VCaP (cell line): ENCODE results near the gene MTR.

Source experiments
- H3K27ac ChIP-seq: fragments of 450-650 bp; 2 replicates; pipeline ENCODE4 v1.5.1; 2017
- CTCF ChIP-seq: fragments of 450-650 bp; conservative IDR thresholded peaks from 2 replicates; pipeline ENCODE4 v1.5.1; 2017; ENCODE audit warnings: mild to moderate bottlenecking, moderate library complexity

Gene MTR

GRCh38 chr1:236888903-236889302, 93.8 kb downstream of the MTR start:
- TF ChIP-seq CTCF: no peak
- no peak overlapping the region for H3K27ac ChIP-seq

DNA sequence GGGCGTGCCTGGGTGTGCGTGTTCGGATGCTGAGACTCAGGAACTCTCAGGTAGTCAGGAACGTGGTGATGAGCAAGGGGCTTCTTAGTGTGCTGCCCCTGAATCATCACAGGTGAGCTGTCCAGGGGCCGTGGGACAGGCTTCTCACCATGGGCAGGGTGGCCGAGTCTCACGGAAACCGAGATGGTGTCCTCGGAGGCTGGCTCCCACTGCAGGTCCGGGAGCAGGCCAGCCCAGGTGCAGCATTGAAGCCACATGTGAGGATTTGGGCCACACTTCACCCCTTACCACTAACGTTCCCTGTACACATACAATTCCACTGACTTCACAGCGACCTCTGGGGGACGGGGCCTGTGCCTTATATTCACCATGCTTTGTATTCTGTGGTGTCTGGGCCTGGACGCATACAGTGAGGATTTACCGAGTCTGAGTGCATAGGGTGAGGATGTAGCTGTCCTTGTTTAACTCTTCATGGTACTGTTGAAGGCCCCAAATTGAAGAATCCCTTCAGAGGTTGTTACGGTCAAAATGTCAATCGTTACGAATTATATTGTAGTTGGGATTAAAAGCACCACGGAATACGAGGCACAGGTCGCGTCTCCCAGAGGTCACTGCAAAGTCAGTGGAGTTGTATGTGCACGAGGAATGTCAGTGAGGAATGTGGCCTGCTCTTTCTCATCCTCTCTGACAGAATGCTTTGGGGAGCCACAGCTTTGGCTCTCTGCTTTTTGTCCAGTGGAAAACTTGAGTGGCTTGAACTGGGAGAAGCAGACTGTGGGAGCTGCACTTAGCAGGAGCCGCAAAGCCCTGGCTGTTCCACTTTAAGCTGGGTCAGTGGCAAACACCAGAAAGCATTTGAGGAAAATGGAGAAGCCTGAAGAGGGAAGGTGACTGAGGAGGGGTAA, 95.3 kb downstream of the MTR start:
- no peak overlapping the region for H3K27ac ChIP-seq

DNA sequence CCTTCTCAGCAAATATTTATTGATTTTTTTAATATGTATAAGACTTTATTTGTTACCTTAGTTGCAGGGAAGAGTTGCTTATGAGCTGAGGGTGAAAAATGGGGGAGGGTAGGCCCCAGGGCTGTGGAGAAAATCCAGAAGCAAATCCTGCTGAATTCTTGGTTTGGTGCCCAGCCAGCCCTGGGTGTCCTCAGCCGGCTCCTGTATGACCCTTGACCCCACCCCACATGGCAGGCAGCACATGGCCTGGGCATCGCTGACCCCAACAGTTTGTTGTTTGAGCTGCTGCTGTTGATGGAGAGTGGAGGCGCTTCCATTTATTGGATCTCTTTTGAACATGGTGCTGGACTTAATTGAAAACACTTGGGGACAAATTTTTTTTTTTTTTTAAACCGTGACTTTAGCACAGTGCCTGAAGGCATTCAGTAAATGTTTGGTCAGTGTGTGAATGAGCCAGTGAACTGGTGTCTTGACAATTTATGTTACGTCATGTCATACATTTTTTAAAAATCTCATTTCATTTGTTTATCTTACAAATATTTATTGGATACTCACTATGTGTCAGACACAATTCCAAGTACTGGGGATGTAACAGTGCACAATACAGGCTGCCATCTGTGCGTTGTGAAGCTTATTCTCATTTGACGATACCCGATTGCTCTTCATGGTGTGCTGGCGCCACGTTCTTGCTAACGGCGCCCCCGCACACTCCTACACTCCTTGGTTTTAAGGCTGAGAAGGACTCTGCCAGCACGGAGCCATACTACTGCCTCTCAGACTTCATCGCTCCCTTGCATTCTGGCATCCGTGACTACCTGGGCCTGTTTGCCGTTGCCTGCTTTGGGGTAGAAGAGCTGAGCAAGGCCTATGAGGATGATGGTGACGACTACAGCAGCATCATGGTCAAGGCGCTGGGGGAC, 98.8 kb downstream of the MTR start:
- H3K27ac ChIP-seq: no peak overlapping the region
- TF ChIP-seq CTCF: no peak

More for the DNA sequence above, 95.3 kb downstream of the MTR start:
- TF ChIP-seq CTCF: no peak

DNA sequence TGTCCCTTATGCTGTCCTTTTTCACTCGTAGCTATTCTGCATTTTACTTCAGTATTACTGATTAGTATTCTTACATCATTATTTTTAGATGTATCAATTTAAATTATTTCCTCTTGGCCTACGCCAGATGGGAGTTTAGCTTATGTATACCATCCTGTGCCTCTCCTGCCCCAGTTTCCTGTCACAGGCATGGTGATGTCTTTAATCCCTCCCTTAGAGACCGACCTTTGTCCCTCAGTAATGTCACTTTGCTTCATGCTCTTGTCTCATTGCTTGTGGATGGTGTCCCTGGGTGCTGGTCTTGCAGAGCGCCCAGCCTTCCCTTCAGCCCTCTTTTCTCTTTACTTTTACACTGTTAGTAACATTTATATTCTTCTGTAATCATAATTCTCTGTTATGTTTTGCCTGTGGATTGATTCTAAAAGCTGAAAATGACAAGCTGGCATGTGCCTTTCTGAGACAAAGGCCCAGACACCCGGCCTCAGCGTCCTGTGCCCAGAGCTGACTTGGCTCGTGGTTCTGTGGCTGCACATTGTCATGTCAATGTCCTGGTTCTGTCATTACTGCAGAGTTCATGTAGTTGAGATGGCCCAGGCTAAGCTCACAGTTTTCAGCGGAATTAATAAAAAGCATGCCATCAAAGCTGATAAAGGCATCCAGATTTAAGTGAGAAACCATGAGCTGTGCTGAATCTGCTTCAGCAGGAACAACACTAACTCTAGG, 100.7 kb downstream of the MTR start:
- no peak overlapping the region for H3K27ac ChIP-seq
- TF ChIP-seq CTCF: no peak

DNA sequence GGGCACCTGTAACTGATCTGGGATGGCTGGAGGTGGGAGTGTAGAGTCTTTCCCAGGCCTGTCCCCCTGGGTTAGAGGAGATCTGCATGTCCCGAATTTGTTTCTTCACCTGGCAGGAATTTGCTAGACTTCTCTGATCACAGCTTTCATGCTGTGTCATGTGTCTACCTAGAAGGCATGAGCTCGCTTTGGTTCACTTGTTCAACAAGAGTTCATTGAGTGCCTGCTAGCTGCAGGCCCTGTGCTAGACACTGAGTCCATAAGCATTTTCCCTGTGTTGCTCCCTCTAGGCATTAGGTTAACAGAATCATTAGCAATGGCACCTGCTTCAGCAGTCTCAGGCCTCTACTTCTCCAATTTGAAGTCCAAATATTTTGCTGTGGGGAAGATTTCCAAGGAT, 101.6 kb downstream of the MTR start:
- H3K27ac ChIP-seq: no peak overlapping the region
- TF ChIP-seq CTCF: no peak

- TF ChIP-seq CTCF: no peak
- no peak overlapping the region for H3K27ac ChIP-seq
Measured at GRCh38 chr1:236904892-236905741, 110.0 kb downstream of the MTR start.
